ENCODE data around the gene EML6.

- no peak for TF ChIP-seq GATA2 (IDR thresholded peaks at IDR 0.05; ENCODE audit: low read depth, low read length)
- no peak for TF ChIP-seq GATA3 (IDR thresholded peaks at IDR 0.05; ENCODE audit: low read depth, low read length)
Observed at GRCh38 chr2:55018619-55019018, 295.2 kb downstream of the EML6 start.

Measured in SH-SY5Y (cell line).